Brain microvascular endothelial cell (primary cell): Measurements from ENCODE around the gene AURKA.

Source experiments
- DNase-seq: peaks from one replicate; pipeline ENCODE4 v3.0.0-alpha.2; 2020
- H3K27ac ChIP-seq: fragments of 250-450 bp; sonication (Bioruptor Pico); 2 replicates; pipeline ENCODE4 v1.5.1; 2020; ENCODE audit warnings: mild to moderate bottlenecking, moderate library complexity
- H3K27me3 ChIP-seq: fragments of 250-450 bp; sonication (Bioruptor Pico); replicated peaks from 2 replicates; pipeline ENCODE4 v1.5.1; 2020; ENCODE audit warnings: mild to moderate bottlenecking
- H3K36me3 ChIP-seq: fragments of 250-450 bp; sonication (Bioruptor Pico); replicated peaks from 2 replicates; pipeline ENCODE4 v1.5.1; 2020; ENCODE audit warnings: mild to moderate bottlenecking
- H3K4me3 ChIP-seq: 2 replicates; pipeline ENCODE4 v1.5.1; 2011; ENCODE audit warnings: low read depth, mild to moderate bottlenecking, control low read depth, low read length, moderate library complexity
- CTCF ChIP-seq: IDR thresholded peaks from 2 replicates; pipeline ENCODE4 v1.5.1; 2011; ENCODE audit warnings: low read depth, mild to moderate bottlenecking, moderate library complexity, low read length, control low read depth, inconsistent platforms; ENCODE audit errors: missing control alignments
- in situ Hi-C: cut with HindIII; loops from 2 replicates; pipeline ENCODE4 v1.10.0; 2017; ENCODE audit warnings: low sequenced_read_pairs, low pct_ligation_motif_present

Gene AURKA

DNA sequence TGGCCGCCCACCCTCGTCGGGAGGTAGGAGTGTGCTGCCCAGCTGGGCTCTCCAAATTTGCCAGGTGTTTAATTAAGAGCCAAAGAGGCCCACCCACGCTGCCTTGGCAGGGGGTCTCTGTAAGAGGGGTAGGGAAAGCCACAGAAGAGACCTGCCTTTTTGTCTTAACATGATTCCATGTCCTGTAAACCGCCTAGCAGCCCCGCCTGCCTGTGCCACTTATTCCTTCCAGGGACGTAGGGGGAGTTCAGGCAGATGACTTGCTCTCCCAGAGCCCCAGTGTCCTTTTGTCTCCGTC, 31.2 kb downstream of the AURKA start:
- Histone ChIP-seq H3K4me3 (no peak overlapping the region), H3K27me3 (no peaks in the 10 kb centered on the region), H3K27ac (no peak overlapping the region), H3K36me3 (peaks cover 6% of the 10 kb centered on the region)
- TF ChIP-seq CTCF: no peak
- in situ Hi-C loops: no loop called here
- DNase-seq: no peak

DNA sequence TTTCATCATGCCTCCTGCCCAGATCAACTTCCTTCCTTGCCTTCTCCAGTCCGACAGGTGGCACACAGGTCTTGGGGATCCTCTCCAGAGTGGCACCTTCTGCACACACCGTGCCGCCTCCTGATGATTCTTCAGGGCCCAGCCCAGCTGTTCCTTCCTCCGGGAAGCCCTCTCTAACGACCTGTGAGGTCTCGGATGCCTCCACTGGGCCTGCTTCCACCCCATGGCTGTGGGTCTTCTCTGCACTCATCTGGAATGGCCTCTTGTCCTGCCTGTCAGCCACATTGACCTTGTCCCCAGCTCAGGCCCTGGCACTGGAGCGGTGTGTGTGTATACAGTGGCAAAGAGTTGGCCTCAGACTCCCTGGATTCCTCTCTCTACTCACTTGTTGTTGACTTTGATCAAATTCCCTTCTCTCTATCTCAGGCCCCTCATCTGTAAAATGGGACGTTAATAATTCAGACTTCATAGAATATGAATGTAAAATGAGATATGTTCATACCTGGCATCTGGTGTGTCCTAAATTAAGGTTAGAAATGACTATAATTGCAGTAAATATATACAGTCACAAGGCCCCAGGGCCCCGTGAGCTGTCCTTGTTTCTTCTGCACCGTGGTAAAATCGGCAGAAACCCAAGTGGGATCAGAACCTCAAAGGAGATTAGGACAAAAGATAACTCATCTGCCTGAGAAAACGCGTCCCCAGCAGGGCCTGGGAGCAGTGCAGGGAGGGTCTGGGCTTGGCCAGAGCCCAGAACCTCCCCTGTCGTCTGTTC, 31.7 kb downstream of the AURKA start:
- H3K36me3 ChIP-seq: peaks cover 3% of the 10 kb centered on the region
- DNase-seq: no peak
- H3K27me3 ChIP-seq: no peaks in the 10 kb centered on the region
- peak overlapping the region; percentile 21 for H3K27ac ChIP-seq
- peak overlapping the region; percentile 82 for H3K4me3 ChIP-seq
- in situ Hi-C loops: no loop called here
- TF ChIP-seq CTCF: no peak

DNA sequence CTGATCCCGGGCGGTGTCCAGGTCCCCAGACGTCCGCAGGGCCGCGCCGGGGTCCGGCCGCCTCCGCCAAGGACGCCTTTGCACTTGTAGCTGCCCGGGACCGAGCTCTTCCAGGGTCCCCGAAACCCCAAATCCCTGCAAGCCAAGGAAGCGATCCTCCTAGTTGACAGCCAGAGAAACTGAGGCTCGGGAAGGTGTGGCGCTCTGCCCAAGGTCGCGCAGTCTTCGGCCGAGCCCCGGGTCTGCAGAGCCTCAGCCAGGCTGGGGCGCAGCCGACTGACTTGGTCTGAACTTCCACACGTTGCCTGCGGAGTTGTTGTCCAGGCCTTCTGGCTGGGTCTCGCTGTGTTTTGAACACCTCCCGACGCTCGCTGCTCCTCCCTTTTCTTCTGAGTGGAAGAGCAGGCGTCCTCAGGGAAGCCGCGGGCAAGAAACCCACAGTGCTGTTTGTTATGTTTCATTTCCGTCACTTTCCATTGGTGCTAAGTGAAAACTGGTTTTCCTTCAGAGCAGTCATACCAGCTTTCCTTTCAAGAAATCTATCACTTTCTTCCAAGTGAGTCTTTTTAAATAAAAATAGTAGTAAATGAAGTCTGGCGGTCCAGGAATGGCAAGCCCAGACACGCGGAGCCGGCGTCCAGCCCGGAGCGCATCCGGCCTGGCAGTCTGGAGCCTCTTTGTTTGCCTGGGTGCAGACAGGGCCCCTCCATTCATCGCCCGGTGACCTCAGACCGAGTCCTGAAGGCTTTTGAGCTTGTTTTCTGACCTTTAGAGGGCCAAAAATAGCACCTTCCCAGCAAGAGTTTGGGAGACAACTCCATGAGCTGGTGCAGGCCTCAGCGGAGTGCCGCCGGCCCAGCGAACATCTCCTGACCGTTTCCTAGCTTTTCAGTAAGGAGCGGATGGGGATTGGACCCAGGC, 32.5 kb downstream of the AURKA start:
- peak overlapping the region; percentile 21 for H3K27ac ChIP-seq

DNA sequence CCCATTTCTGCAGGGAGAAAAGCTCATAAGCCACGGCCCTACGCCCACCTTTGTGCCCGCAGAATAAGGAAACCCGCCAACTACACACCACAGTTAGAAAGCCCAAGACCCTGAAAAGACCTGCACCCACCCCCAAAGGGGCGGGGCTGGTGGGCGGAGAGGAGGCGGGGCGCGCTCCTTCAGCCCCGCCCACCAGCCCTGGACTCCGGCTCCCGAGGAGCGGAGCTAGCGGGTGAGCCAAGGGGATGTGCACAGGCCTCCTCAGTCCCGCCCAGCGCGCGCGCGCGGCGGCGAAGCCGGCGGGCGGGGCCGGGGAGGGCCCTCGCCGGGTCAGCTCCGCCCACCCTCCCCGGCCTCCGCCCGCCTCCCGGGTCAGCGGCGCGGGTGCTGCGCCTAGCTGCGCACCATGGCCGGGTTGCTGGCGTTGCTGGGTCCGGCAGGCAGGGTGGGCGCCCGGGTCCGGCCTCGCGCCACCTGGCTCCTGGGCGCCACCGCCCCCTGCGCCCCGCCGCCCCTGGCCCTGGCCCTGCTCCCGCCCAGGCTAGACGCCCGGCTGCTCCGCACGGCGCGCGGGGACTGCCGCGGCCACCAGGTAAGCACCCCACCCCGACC, 33.3 kb downstream of the AURKA start, which contains the start of gene FAM210B:
Gene FAM210B, plus strand, starts transcription at position 375 of the 612 bp plus-strand sequence. Its CDS starts 32 bp downstream, at position 407.
- peak within 1 kb of the TSS; percentile 21 for H3K27ac ChIP-seq
- peak; percentile 75 for DNase-seq
- TF ChIP-seq CTCF: no peak
- peak within 1 kb of the TSS; percentile 82 for H3K4me3 ChIP-seq
- H3K27me3 ChIP-seq: no peaks in the 10 kb centered on the region
- in situ Hi-C loops: no loop called here
- H3K36me3 ChIP-seq: no peaks in the 10 kb centered on the region

More for the DNA sequence above, 32.5 kb downstream of the AURKA start:
- TF ChIP-seq CTCF: no peak
- Histone ChIP-seq H3K36me3 (no peaks in the 10 kb centered on the region), H3K4me3 (peak overlapping the region; percentile 82), H3K27me3 (no peaks in the 10 kb centered on the region)
- in situ Hi-C loops: no loop called here
- DNase-seq: peak; percentile 69

- H3K27me3 ChIP-seq: no peaks in the 10 kb centered on the region
- in situ Hi-C loops: no loop called here
- H3K4me3 ChIP-seq: peak overlapping the region; percentile 41
- no peak overlapping the region for H3K27ac ChIP-seq
- no peaks in the 10 kb centered on the region for H3K36me3 ChIP-seq
- no peak for TF ChIP-seq CTCF
- no peak for DNase-seq
These were observed 33.9 kb downstream of the AURKA start for GRCh38 chr20:56358070-56358469.
